ENCODE measurements around the gene OVAAL.

The OVAAL gene

DNA sequence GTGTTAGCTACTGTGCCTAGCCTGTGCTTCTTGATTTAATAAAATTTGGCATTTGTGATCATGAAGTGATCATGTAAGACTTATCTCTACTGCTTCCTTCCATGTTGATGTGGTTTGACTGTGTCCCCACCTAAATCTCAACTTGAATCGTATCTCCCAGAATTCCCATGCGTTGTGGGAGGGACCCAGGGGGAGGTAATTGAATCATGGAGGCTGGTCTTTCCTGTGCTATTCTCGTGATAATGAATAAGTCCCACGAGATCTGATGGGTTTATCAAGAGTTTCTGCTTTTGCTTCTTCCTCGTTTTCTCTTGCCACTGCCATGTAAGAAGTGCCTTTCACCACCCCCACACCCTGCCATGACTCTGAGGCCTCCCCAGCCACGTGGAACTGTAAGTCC, at the start of gene OVAAL:
OVAAL (plus strand) TSS at position 301 of the 400 bp plus-strand sequence.
- no peak for DNase-seq (ENCODE audit: low read depth)

GRCh38 chr1:180510882-180511281, 47.9 kb upstream of the OVAAL start:
- DNase-seq (ENCODE audit: low read depth), result no peak

GRCh38 chr1:180513531-180513930, 45.2 kb upstream of the OVAAL start:
- no peak for DNase-seq (ENCODE audit: low read depth)

GRCh38 chr1:180515364-180515763, 43.4 kb upstream of the OVAAL start:
- DNase-seq (ENCODE audit: low read depth), result no peak

- DNase-seq (ENCODE audit: low read depth), result peak; percentile 69
Observed at GRCh38 chr1:180515857-180516388, 42.8 kb upstream of the OVAAL start.

DNA sequence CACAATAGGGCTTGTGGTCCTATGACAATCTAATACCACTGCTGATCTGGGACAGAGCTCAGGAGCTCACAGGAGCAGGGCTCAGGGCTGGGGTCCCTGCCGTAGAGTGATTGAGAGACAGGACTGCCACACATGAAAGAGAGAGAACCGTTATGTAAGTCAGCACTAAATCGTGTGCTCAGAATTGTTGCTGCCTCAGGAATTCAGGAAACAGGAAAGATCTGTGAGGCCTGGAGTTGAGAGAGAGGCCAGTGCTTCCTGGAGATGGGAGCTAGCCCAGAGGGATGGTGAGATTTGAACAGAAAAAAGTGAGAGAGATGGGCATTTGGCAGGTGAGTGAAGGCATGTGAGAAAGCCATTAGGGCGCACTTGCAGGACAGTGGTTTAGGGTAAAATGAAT, 38.9 kb upstream of the OVAAL start:
- DNase-seq (ENCODE audit: low read depth), result no peak

DNA sequence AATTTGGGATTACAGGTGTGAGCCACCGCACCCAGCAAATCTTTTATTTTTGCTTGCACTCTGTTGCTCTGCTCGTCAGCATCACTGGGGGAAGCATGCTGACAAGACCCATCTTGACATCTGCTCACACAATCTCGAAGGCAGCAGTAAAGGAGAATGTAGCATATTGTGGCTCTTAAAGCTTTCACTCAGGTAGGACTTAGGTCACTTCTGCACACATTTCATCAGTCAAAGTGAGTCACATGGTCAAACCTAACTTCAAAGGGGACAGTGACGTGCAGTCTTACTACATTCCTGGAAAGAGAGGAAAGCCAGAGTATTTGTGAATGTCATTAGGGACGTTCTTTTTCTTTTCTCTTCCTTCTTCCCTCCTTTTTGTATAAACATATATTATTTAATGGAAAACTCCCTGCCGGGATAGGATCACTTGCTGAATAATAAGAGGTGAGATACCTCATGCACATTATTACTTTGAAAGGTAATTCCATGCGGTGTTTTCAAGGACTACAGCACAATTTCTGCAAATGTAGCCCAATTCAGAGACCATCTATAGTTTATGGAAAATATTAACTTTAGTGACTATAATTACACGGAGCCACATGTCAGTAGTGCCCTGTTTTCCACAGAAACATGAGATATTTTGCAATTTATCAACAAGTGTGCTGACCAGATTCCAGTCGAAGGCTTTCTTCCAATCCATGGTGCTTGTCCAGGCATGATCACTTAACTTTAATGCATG, 37.1 kb upstream of the OVAAL start:
- DNase-seq (ENCODE audit: low read depth), result peak; percentile 26

DNA sequence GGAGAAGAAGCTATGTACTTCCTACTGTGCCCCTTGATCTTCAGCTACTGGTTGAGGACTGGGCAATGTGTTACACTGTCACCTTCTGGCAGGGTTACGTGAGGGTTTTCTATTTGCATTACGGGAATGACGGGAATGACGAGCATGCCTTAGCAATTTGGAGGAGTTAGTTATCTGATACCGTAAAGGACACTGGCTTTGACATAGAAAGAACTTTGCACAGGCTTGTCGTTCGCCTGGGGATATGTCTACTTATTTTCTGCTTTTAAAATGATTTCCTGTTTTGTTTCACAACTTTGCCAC, 36.6 kb upstream of the OVAAL start:
- no peak for DNase-seq (ENCODE audit: low read depth)

- no peak for DNase-seq (ENCODE audit: low read depth)
Observed at GRCh38 chr1:180524160-180524914, 34.4 kb upstream of the OVAAL start.

GRCh38 chr1:180524915-180525714, 33.6 kb upstream of the OVAAL start:
- no peak for DNase-seq (ENCODE audit: low read depth)

- DNase-seq (ENCODE audit: low read depth), result no peak
Observed at GRCh38 chr1:180525715-180526039, 33.1 kb upstream of the OVAAL start.

GRCh38 chr1:180527101-180527669, 31.6 kb upstream of the OVAAL start:
- DNase-seq (ENCODE audit: low read depth), result peak; percentile 27

DNA sequence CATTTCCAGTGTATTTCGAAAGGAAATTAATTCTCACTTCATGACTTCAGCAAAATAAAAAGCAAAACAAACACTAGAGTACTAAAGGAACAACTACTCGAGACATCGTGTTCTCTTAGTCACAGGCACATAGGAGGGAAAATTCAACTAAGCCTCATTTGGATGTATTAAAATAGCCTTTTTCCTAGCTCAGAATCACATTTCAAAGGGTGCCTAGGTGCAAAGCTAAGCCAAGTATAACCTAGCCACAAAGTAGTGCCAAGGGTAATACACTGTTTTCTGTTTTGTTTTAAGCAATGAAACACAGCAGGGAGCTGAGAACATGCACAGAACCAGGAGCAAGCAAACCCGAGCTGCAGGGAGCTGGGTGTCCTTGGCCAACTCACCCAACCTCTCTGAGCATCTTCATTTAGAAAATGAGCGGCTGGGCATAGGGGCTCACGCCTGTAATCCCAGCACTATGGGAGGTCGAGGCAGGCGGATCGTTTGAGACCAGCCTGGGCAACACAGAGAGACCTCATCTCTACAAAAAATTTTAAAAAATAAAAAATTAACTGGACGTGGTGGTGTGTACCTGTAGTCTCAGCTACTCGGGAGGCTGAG, 29.8 kb upstream of the OVAAL start:
- no peak for DNase-seq (ENCODE audit: low read depth)

- DNase-seq (ENCODE audit: low read depth), result peak; percentile 80
Observed at GRCh38 chr1:180530501-180530900, 28.3 kb upstream of the OVAAL start.

DNA sequence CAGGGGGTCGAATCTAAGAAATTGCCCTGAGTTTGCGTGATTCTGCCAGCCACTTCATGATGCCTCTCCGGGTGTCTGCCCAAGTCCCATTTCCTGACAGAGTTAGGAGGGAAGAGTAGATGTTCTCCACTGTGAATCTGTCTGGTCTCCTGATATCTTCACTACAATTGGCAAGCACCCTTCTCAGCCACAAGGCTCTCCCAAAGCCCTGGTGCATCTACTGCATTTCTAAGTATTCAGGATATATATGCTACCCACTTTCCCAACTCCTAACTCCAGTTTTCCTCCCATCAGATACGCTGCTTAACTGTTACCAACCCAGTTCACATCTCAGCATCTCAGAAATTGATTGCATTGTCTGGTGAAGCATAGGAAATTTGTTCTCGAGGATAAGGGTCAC, 25.9 kb upstream of the OVAAL start:
- DNase-seq (ENCODE audit: low read depth), result no peak

DNA sequence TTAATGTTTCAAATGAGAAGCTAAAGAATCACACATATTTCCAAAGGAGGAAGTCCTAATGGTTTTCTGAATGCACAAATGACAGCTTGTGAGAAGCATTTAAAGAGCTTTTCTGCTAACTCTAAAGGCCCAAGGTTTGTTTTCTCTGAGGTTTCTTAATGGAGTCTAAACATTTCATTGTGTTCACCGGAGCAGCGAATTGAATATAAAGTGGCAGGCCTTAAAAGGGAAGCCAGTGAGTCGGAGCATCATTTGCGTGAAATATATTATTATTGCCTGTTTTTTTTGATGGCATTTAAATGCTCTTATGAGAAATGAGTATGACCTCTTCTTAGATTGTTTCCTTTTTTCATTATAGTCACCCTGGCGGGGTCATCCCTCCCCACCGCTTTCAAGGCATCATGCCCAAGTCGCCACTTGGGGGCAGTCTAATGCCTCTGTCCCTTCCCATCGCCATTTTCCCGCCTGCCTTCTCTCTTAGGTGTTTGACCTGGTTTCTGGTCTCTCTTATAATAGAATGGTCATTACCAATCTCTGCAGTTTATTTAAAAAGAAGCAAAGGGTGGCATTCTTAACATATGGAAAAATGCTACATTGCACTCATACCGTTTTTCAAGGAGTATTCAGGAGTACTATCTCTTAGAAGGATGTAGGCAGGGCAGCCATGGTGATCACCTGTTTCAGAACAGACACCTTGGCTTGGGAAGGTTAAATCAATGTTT, 25.3 kb upstream of the OVAAL start:
- DNase-seq (ENCODE audit: low read depth), result peak; percentile 43

GRCh38 chr1:180534214-180534613, 24.6 kb upstream of the OVAAL start:
- DNase-seq (ENCODE audit: low read depth), result no peak

DNA sequence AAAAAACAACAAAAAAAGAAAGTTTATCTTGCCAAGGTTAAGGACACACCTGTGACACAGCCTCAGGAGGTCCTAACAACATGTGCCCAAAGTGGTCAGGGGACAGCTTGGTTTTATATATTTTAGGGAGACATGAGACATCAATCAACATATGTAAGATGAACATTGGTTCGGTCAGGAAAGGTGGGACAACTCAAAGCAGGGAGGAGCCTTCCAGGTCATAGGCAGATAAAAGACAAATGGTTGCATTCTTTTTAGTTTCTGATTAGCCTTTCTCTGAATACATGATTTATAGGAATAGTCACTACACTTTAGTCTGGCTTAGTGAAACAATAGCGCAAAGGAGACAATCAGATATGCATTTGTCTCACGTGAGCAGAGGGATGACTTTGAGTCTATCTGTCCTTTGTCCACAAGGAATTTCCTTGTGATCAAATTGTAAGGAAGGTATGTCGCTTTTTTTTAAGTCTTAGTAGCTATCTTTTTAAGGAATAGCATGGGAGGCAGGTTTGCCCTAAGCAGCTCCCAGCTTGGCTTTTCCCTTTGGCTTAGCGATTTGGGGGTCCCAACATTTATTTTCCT, 23.3 kb upstream of the OVAAL start:
- DNase-seq (ENCODE audit: low read depth), result no peak

DNA sequence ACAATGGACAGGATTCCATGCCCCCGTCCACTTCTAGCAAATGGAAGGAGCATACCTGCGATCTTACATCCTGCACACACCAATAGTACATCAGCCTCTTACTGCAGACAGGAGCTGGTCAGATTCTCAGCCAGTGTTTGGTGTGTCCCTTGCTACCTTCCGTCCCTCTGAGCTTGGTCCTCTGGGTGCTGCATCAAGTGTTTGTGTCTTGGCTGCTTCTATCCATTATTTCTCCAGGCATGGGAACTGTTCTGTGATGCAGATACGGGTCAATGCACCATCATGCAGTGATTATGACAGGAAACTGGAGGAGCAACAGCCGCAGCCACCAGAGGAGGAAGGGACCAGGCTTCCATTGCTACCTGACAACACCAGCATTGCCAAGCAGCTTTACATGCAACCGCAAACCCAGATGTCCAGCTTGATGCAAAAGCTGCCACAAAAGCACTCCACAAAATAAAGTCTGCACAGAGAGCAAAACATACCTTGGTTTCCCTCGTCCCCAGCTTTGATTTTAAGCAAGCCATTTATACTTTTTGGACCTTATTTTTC, 21.9 kb upstream of the OVAAL start:
- no peak for DNase-seq (ENCODE audit: low read depth)

- no peak for DNase-seq (ENCODE audit: low read depth)
Observed at GRCh38 chr1:180539136-180539535, 19.6 kb upstream of the OVAAL start.

Measured in amniotic epithelial cell (primary cell).